ENCODE measurements around the gene HACE1.

DNA sequence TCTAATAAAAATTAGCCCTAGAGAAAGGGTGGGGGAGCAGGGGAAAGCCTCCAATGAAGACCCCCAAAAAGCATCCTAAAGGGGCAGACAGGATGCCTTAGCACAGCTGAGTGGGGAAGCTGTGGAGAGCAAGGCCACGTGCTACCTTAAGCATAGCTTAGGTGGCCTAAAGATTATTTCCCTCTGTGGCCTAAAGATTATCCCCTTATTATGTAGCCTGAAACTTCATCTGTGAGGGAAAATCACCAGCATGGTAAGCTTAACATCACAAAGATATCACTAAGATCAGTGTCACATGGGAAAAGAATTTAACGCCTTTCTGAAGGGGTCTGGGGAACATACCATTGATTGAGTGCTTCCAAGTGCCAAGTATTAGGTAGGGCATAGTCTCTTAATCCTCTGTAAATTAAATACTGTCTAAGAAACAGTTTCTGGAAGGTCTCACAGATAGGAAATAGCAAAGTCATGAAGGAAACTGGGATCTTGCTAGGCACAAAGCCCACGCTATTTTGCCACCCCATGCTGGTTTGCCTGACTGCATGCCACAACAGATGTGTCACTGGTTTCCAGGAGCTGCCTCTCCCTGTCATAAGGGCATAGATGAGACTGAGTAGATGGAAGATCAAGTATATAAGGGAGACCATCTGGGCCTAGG, 170.0 kb downstream of the HACE1 start:
- no peak for TF ChIP-seq CTCF (IDR thresholded peaks at IDR 0.05)
- TF ChIP-seq POLR2A (IDR thresholded peaks at IDR 0.05), result no peak
